HG03060 (cell line): ENCODE results near the gene ATAD2B.

Source experiments
- ATAC-seq: cut with Tn5 transposase; IDR thresholded peaks from one replicate; pipeline ENCODE4 v1.9.1; 2021; ENCODE audit warnings: low read depth, moderate number of reproducible peaks; ENCODE audit not compliant: unreplicated experiment

ATAD2B gene

GRCh38 chr2:23707096-23707495 is 219.8 kb downstream of the ATAD2B start:
- no peak for ATAC-seq

GRCh38 chr2:23706613-23707078 is 220.3 kb downstream of the ATAD2B start:
- ATAC-seq = no peak

GRCh38 chr2:23705771-23706612 is 220.9 kb downstream of the ATAD2B start:
- ATAC-seq = no peak

GRCh38 chr2:23703583-23704385 is 223.1 kb downstream of the ATAD2B start:
- ATAC-seq = no peak

GRCh38 chr2:23703037-23703582 is 223.8 kb downstream of the ATAD2B start:
- no peak for ATAC-seq

GRCh38 chr2:23700627-23701026 is 226.3 kb downstream of the ATAD2B start:
- ATAC-seq = no peak

- ATAC-seq = no peak
Measured at GRCh38 chr2:23699580-23699925, 227.4 kb downstream of the ATAD2B start.

- ATAC-seq = no peak
Measured at GRCh38 chr2:23698721-23699579, 228.0 kb downstream of the ATAD2B start.
